Right renal cortex interstitium (tissue), 3 donors: ENCODE results near the gene NKAIN4. TPM values are rescaled to one million over a fixed set of nuclear protein-coding genes. Genes with fewer than 3 reads are reported as not detected.
"Not testable (repeated sequence)": the region's sequence is repeated elsewhere in the genome, so short reads cannot be mapped to it uniquely, and the experiment has no call there.

Source experiments
- DNase-seq, 3 donors: peaks; one replicate each; pipeline ENCODE4 v3.0.0-alpha.2; 2013; ENCODE audit warnings: low read depth in 3 of 3, low spot score in 2 of 3
- polyA plus RNA-seq, 3 donors: library from polyadenylated mRNA; unstranded; fragments of 120-200 nt; gene quantifications; one replicate each; pipeline ENCODE4 v1.2.1, GENCODE V29; 2013; ENCODE audit not compliant: insufficient read length in 3 of 3

The NKAIN4 gene
- polyA plus RNA-seq, 3 donors = 21.1 to 27.0 (median 22.7) TPM

GRCh38 chr20:63258781-63259180 lies 4.5 kb upstream of the NKAIN4 start:
- DNase-seq = no peak

DNA sequence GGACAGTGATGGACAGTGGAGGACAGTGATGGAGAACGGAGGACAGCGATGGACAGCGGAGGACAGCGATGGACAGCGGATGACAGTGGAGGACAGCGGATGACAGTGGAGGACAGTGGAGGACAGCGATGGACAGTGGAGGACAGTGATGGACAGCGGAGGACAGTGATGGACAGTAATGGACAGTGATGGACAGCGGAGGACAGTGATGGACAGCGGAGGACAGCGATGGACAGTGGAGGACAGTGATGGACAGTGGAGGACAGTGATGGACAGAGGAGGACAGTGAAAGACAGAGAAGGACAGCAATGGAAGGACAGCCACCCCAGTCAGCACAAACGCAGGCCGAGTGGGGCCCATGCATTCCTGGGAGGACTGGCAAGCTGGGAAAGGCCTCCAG lies 3.4 kb upstream of the NKAIN4 start:
- no peak for DNase-seq

- no peak for DNase-seq
These were observed 2.7 kb upstream of the NKAIN4 start for GRCh38 chr20:63256954-63257353.

DNA sequence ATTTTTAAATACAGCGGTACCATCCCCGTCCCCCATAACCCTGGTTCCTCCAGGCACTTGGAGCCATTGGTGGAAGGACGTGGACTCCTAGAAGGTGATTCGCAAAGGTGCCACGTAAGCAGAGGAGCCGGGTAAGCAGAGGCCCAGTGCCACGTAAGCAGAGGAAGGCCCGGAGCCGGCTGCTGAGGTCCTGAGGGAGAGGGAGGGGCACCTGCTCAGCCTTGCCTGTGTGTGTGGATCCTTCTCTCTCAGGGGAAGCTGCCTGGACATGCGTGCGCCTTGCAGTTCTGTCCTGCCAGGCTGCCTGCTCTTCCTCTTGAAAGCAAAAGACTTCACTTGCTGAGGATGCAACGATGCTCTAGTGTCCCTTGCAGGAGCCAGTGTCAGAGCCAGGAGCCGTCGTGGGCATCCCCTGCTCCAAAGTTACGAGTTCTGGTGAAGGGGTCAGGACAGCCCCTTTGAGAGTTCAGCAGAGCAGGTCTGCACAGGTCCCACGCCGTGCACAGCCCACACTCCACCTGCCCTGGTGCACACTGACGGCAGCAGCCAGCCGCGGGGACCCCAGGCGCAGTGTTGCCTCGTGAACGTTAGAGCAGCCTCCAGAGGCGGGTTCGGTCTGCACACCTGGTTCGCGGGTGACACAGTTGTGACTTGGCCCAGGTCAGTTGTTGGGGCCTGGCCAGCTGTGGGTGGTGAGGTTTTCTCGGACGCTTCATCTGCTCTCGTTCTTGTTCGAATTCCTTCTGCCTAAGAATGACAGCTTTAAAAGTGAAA lies 1.9 kb upstream of the NKAIN4 start:
- no peak for DNase-seq

DNA sequence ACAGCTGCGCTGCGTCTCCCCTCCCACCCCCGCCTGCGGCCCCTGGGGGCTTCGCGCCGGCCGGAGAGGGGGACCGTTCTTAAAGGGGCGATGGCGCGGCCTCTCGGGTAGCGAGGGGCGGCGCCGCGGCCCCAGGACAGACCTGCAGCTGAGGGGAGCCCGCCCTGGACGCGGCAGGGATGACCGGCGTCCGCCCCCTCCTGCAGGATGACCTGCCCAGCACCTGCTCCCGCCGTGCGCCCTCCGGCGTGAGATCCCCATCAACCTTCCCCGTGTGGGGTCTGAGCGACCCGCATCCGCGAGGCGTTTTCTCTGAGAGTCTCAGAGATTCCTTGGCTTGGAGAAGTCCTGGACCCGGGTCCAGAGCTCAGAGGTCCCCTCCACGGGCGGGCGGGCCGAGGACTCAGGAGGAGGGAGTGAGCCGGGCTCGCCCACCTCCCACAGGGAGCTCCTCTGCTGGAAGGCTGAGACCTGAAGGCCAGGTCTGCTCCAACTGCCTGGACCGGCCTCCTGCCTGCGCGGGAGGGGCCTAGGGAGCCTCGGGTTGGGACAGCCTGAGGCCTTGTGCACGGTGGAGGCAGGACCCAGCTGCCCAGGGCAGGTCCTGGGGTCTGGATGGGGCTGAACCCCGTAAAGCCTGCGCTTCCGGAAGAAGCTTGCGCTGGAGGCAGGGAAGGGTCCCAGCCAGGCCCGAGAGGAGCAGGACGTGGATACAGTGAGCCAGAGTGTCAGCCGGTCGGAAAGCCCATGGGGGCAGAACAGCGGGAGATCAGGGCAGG lies 532 bp upstream of the NKAIN4 start:
- DNase-seq = no peak

DNA sequence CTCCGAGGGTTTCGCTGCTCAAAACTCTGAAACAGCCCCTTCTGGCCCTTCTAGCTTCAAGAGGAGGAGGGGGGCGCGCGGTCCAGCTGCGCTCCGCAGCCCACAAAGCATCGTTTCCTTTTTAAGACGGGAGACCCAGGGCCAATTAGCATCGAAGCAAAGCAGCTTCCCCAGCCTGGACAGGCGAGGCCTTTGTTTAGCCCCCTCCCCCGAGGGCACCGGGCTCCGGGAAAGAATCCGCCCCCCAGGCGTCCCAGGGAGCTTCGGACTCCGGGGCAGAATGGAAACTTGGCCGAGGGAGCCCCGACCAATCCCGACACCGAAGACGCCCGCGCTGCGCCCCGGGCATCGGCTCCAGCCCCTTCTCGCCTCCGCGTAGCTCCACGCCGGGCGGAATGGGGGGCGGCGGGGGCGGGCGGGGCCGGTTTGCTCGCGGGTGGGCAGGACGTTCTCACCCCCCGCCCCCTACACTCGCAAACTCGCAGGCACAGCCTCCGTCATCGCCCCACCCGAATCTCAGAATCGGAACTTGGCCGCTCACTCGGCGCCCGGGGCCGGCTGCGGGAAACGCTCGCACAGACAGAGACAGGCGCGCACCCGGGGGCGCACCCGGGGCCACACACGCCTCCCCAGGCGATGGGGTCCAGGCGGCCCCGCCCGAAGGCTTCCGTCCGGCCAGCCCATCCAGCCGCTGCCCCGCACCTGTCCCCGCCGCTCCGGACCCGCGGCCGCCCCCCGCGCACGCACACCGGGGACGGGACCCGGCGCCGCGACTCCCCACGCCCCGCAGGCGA lies 628 bp downstream of the NKAIN4 start:
- no peak for DNase-seq

DNA sequence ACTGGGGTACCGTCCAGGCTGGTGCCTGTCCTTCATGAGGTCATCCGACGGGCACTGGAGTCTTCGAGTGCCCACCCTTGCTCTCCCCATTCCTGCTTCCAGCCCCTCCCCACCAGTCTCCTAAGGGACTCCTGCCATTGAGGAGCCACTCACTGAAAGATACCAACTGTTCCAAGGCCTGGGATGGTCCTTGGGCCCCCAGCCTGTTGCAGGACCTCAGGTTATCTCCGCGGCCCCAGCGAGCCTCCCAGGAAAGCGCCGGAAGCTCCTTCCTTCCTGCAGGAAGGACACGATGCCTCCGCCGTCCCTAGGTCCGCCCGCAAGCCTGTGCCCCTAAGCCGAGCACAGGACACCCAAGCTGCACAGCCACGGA lies 1.2 kb downstream of the NKAIN4 start:
- DNase-seq = no peak

GRCh38 chr20:63252284-63252711 lies 2.0 kb downstream of the NKAIN4 start:
- no peak for DNase-seq

- not testable (repeated sequence) for DNase-seq
These were observed 2.9 kb downstream of the NKAIN4 start for GRCh38 chr20:63251350-63251749.

DNA sequence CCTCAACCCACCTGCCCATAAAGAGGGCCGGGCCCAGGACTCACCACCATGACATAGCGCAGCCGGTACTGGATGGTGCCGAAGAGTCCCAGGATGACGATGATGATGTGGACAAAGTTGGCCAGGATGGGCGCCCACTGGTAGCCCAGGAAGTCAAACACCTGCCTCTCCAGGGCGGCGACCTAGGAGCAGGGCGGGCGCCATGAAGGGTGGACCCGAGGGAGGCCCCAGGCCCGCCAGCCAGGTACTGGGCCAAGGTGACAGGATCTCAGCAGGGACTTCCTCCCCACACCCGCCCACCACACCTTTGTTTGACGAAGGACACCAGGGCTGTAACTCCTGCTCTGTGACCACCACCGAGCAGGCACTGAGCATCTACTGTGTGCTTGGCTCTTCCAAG lies 4.4 kb downstream of the NKAIN4 start:
- no peak for DNase-seq

DNA sequence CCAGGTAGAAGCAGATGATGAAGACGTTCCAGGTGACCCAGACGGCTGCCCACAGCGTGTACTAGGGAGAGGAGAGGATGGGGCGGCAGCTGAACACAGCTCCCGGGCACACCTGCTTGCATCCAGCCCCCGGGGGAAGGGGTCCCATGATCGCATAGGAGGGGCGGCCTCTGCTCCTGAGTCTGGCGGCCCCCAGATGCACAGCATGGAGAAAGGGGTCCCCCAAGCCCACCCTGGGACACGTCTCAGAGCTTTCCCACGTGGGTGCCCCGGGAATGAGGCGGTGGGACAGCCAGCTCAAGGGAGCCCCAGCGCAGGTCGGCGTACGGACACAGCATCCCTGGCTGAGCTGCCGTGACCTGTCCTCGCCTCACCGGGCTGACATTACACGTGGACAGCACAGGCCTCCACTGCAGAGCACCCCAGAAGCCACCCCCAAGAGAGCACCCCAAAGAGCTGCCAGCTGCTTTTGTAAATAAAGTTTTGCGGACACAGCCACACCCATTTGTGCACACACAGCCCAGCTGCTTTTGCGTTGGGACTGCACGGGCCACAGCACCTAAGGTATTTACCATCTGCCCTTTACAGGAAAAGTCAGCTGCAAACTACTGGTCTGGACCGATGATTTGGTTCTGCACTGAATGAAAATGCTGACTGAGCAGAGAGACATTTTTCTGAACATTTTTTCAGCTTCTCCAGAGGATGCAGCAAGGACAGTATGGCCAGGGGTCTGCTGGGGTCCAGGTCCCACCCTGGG lies 5.2 kb downstream of the NKAIN4 start:
- no peak for DNase-seq

GRCh38 chr20:63247671-63248228 lies 6.5 kb downstream of the NKAIN4 start:
- no peak for DNase-seq

- no peak for DNase-seq
These were observed 7.6 kb downstream of the NKAIN4 start for GRCh38 chr20:63246490-63247288.

GRCh38 chr20:63244468-63244867 lies 9.8 kb downstream of the NKAIN4 start:
- DNase-seq = no peak

DNA sequence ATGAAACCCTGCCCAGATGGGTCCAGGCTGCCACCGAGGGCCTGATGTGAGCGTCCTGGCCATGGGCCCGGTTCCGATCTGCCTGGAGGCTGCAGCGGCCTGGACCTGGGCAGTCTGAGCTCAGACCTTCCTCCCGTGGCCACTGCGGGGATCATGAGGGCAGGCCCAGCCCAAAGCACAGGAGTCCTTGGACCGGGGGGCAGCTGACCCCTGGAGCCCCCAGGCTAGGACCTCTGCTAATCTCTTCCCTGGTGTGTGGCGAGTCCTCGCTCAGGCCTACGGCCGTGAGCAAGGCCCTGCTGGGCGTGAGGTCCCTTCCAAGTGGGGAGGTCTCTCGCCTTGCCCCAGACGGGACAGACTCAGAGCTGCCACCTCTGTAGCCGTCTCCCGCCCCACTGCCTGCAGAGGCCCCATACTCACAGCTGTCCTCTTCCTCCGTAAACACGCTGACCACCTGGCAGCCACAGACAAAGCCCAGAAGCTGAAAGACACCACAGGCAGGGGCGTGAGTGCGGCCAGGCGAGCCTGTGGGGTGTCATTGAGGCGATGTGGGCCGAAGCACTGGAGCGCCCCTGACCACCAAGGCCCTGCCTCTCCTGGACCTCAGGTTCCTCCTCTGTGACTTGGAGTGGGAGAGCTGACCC lies 10.5 kb downstream of the NKAIN4 start:
- DNase-seq = no peak

GRCh38 chr20:63242736-63243135 lies 11.5 kb downstream of the NKAIN4 start:
- DNase-seq = no peak

GRCh38 chr20:63241272-63241671 lies 13.0 kb downstream of the NKAIN4 start:
- no peak for DNase-seq

GRCh38 chr20:63240004-63240403 lies 14.3 kb downstream of the NKAIN4 start:
- DNase-seq = no peak

DNA sequence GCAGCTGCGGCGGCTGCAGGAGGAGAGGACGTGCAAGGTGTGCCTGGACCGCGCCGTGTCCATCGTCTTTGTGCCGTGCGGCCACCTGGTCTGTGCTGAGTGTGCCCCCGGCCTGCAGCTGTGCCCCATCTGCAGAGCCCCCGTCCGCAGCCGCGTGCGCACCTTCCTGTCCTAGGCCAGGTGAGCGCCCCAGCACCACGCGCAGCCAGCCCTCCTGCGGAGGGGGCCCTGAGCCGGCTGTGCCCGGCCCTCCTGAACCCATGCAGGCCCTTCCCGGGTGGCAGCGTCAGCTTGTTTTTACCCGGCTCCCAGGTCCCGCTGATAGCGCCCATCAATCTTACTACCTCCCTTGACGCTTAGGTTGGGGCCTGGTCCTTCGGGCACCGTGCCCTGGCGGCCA lies 14.8 kb downstream of the NKAIN4 start:
- DNase-seq = no peak
